Fibroblast of lung (primary cell): ENCODE measurements around the gene ZBTB39. TPM values are rescaled to one million over a fixed set of nuclear protein-coding genes. Genes with fewer than 3 reads are reported as not detected.
"Not testable (repeated sequence)": the region's sequence is repeated elsewhere in the genome, so short reads cannot be mapped to it uniquely, and the experiment has no call there.

Source experiments
- DNase-seq, 2 donors: peaks; one replicate each; pipeline versions ENCODE4 v3.0.0 to v3.0.0-alpha.2; 2010; ENCODE audit warnings: low read depth in 2 of 2
- H2AFZ ChIP-seq: 2 replicates; pipeline ENCODE4 v1.5.1; 2012; ENCODE audit warnings: low read length, control low read depth, inconsistent platforms
- H3K27ac ChIP-seq: 2 replicates; pipeline ENCODE4 v1.5.1; 2011; ENCODE audit warnings: low read length, control low read depth; ENCODE audit not compliant: insufficient read depth
- H3K27me3 ChIP-seq: 2 replicates; pipeline ENCODE4 v1.5.1; 2011; ENCODE audit warnings: mild to moderate bottlenecking, low read length; ENCODE audit not compliant: control insufficient read depth, insufficient read depth
- H3K36me3 ChIP-seq: 2 replicates; pipeline ENCODE4 v1.5.1; 2011; ENCODE audit warnings: low read length; ENCODE audit not compliant: control insufficient read depth, insufficient read depth
- H3K4me1 ChIP-seq: 2 replicates; pipeline ENCODE4 v1.5.1; 2011; ENCODE audit warnings: low read length; ENCODE audit not compliant: control insufficient read depth, insufficient read depth; ENCODE audit errors: extremely low read depth
- H3K4me2 ChIP-seq: 2 replicates; pipeline ENCODE4 v1.5.1; 2011; ENCODE audit warnings: low read length, control low read depth; ENCODE audit not compliant: insufficient read depth; ENCODE audit errors: extremely low read depth
- H3K4me3 ChIP-seq, 4 experiments: fragments of 200-600 bp in 1 of 4; sonication (generic) in 1 of 4; replicated peaks in 1 of 4; 2 replicates each; pipeline ENCODE4 v1.5.1; 2011 to 2016; ENCODE audit warnings: low read length in 4 of 4, low read depth in 3 of 4, mild to moderate bottlenecking in 3 of 4, control low read depth in 2 of 4, inconsistent platforms in 1 of 4, mixed read lengths in 1 of 4; ENCODE audit not compliant: insufficient read depth in 1 of 4; ENCODE audit errors: control extremely low read depth in 1 of 4
- H3K79me2 ChIP-seq: 2 replicates; pipeline ENCODE4 v1.5.1; 2012; ENCODE audit warnings: mild to moderate bottlenecking, low read length, inconsistent platforms; ENCODE audit not compliant: control insufficient read depth, insufficient read depth
- H3K9ac ChIP-seq: 2 replicates; pipeline ENCODE4 v1.5.1; 2011; ENCODE audit warnings: mild to moderate bottlenecking, low read length, control low read depth; ENCODE audit not compliant: insufficient read depth
- H3K9me3 ChIP-seq: 2 replicates; pipeline ENCODE4 v1.5.1; 2012; ENCODE audit warnings: low read depth, low read length; ENCODE audit not compliant: control insufficient read depth, insufficient read depth
- H4K20me1 ChIP-seq: 2 replicates; pipeline ENCODE4 v1.5.1; 2011; ENCODE audit warnings: low read length; ENCODE audit not compliant: control insufficient read depth, insufficient read depth; ENCODE audit errors: extremely low read depth
- EZH2 ChIP-seq: IDR thresholded peaks from 2 replicates; pipeline ENCODE4 v1.5.1; 2012; ENCODE audit warnings: low read length, control low read depth, mild to moderate bottlenecking; ENCODE audit errors: missing control alignments
- polyA plus RNA-seq, 2 donors: library from polyadenylated mRNA; depleted of rRNA in 1 of 2; stranded (reverse) in 1 of 2; unstranded in 1 of 2; fragments of >200 nt; gene quantifications; 2 replicates each; pipeline ENCODE4 v1.2.1, GENCODE V29; 2011 to 2012; ENCODE audit warnings: missing spikeins in 1 of 2
- total RNA-seq: library from RNA; depleted of rRNA; stranded (reverse); fragments of >200 nt; gene quantifications from 2 replicates; pipeline ENCODE4 v1.2.1, GENCODE V29; 2014
- TF ChIP-seq, protein P1 (sequence below), 2 donors: IDR thresholded peaks in 1 of 2; conservative IDR thresholded peaks in 1 of 2; 1 replicate in 1 of 2; 2 replicates in 1 of 2; pipeline ENCODE4 v1.5.1; 2011 to 2012; ENCODE audit warnings: low read length in 2 of 2, control low read depth in 1 of 2, inconsistent platforms in 1 of 2, low read depth in 1 of 2, mild to moderate bottlenecking in 1 of 2

Gene ZBTB39
- total and polyA plus RNA-seq, 2 donors (not counting 1 experiment from before 2014, with no cell fraction given) = 3.2 to 3.8 TPM

DNA sequence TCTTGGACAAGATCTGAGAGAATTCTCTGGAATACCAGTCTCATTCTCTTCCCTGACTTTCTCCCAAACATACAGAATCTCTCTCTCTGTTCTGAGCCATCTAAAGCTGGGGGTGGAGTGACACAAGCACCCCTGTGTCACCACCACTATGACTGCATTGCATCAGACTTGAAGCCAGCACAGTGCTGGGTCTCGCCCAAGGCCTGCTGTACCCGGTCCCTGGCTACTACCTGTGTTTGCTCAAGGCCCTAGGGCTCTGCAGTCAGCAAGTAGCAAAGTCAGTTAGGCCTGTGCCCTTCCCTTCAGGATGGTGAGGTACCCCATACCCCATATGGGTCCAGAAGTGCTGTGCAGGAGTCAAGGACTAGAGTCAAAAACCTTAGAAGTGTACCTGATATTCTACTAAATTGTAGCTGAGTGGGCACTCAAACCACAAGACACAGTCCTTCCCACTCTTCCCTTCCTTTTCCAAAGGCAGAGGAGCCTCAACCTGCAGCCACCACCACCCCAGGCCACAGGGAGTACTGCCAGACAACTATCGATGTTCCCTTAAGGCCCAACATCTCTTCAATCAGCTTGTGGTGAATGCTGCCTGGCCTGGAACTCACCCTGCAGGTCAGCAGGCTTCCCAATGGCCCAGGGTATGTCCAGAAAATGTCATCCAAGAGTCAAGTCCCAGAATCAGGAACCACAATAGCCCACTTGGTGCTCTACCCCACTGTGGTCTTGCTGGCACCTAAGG, 27.8 kb downstream of the ZBTB39 start:
- Histone ChIP-seq H3K9ac (no peak overlapping the region), H3K36me3 (no peaks in the 10 kb centered on the region), H2AFZ (no peak overlapping the region), H3K27ac (no peak overlapping the region), H3K4me3 (no peak overlapping the region), H3K27me3 (no peaks in the 10 kb centered on the region), H4K20me1 (no peaks in the 10 kb centered on the region), H3K9me3 (no peaks in the 10 kb centered on the region), H3K79me2 (no peaks in the 10 kb centered on the region), H3K4me2 (no peak overlapping the region), H3K4me1 (no peaks in the 10 kb centered on the region)
- DNase-seq = no peak
- TF ChIP-seq, protein P1, sequence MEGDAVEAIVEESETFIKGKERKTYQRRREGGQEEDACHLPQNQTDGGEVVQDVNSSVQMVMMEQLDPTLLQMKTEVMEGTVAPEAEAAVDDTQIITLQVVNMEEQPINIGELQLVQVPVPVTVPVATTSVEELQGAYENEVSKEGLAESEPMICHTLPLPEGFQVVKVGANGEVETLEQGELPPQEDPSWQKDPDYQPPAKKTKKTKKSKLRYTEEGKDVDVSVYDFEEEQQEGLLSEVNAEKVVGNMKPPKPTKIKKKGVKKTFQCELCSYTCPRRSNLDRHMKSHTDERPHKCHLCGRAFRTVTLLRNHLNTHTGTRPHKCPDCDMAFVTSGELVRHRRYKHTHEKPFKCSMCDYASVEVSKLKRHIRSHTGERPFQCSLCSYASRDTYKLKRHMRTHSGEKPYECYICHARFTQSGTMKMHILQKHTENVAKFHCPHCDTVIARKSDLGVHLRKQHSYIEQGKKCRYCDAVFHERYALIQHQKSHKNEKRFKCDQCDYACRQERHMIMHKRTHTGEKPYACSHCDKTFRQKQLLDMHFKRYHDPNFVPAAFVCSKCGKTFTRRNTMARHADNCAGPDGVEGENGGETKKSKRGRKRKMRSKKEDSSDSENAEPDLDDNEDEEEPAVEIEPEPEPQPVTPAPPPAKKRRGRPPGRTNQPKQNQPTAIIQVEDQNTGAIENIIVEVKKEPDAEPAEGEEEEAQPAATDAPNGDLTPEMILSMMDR (conservative IDR thresholded peaks at IDR 0.05 in 1 of 2, IDR thresholded peaks at IDR 0.05 in 1 of 2; ENCODE audit: low read depth in 1 of 2, low read length in 2 of 2) = no peak
- no peak for TF ChIP-seq EZH2

DNA sequence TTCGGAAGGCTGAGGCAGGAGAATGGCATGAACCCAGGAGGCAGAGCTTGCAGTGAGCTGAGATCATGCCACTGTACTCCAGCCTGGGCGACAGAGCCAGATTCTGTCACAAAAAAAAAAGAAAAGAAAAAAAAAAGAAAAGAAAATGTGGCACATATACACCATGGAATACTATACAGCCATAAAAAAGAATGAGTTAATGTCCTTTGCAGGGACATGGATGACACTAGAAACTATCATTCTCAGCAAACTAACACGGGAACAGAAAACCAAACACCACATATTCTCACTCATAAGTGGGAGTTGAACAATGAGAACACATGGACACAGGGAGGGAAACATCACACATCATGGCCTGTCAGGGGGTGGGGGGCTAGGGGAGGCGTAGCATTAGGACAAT, 29.0 kb downstream of the ZBTB39 start:
- H2AFZ ChIP-seq, H3K9me3 ChIP-seq, H3K9ac ChIP-seq, H3K79me2 ChIP-seq, H3K4me2 ChIP-seq, H3K27ac ChIP-seq, H3K27me3 ChIP-seq, H3K4me1 ChIP-seq, H3K36me3 ChIP-seq, H3K4me3 ChIP-seq, H4K20me1 ChIP-seq, DNase-seq: not testable (repeated sequence)

DNA sequence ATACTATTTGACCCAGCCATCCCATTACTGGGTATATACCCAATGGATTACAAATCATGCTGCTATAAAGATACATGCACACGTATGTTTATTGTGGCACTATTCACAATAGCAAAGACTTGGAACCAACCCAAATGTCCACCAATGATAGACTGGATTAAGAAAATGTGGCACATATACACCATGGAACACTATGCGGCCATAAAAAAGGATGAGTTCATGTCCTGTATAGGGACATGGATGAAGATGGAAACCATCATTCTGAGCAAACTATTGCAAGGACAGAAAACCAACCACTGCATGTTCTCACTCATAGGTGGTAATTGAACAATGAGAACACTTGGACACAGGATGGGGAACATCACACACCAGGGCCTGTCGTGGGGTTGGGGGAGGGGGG, 32.1 kb downstream of the ZBTB39 start:
- not testable (repeated sequence) for DNase-seq, H3K36me3 ChIP-seq, H3K9me3 ChIP-seq, H4K20me1 ChIP-seq, H3K4me3 ChIP-seq, H3K4me1 ChIP-seq, H3K79me2 ChIP-seq, H3K27me3 ChIP-seq, H3K27ac ChIP-seq, H3K4me2 ChIP-seq, H2AFZ ChIP-seq, H3K9ac ChIP-seq

DNA sequence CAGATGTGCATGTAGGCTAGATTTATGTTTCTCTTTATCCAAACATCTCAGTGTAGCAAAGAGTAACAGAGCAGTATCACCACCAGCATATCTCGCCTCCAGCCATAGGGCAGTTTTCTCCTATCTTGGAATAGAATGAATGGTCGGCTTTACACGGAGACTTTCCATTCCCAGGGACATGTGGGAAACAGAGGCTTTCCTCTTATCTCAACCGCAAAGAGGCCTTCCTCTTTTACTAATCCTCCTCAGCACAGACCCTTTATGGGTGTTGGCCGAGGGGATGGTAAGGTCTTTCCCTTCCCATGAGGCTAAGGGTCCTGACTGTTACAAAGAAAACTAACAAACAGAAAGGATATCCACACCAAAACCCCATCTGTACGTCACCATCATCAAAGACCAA, 37.4 kb downstream of the ZBTB39 start:
- not testable (repeated sequence) for H3K27ac ChIP-seq, H3K4me3 ChIP-seq, DNase-seq, H4K20me1 ChIP-seq, H3K4me1 ChIP-seq, H3K9me3 ChIP-seq, H2AFZ ChIP-seq, H3K9ac ChIP-seq, H3K36me3 ChIP-seq, H3K79me2 ChIP-seq, H3K27me3 ChIP-seq, H3K4me2 ChIP-seq

DNA sequence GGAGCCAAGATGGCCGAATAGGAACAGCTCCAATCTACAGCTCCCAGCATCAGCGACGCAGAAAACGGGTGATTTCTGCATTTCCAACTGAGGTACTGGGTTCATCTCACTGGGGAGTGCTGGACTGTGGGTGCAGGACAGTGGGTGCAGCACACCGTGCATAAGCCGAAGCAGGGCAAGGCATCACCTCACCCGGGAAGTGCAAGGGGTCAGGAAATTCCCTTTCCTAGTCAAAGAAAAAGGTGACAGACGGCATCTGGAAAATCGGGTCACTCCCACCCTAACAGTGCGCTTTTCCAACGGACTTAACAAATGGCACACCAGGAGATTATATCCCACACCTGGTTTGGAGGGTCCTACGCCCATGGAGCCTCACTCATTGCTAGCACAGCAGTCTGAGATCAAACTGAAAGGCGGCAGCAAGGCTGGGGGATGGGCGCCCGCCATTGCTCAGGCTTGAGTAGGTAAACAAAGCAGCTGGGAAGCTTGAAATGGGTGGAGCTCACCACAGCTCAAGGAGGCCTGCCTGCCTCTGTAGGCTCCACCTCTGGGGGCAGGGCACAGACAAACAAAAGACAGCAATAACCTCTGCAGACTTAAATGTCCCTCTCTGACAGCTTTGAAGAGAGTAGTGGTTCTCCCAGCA, 40.2 kb downstream of the ZBTB39 start:
- H3K79me2 ChIP-seq, H3K4me2 ChIP-seq, H3K27me3 ChIP-seq, H3K9ac ChIP-seq, H3K27ac ChIP-seq, H2AFZ ChIP-seq, H3K9me3 ChIP-seq, DNase-seq, H3K36me3 ChIP-seq, H3K4me1 ChIP-seq, H3K4me3 ChIP-seq, H4K20me1 ChIP-seq: not testable (repeated sequence)

DNA sequence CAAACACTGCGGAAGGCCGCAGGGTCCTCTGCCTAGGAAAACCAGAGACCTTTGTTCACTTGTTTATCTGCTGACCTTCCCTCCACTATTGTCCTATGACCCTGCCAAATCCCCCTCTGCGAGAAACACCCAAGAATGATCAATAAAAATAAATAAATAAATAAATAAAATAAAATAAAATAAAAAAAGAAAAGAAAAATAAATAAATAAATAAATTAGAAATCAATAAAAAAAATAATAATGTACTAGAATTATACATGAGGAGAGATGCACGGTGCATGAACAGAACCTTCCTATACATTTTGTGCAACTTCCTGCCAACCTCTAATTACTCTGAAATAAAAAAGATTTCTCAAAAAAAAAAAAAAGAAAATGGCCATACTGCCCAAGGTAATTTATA, 41.2 kb downstream of the ZBTB39 start:
- DNase-seq, H3K27ac ChIP-seq, H3K27me3 ChIP-seq, H3K9me3 ChIP-seq, H3K4me1 ChIP-seq, H3K4me3 ChIP-seq, H3K36me3 ChIP-seq, H3K4me2 ChIP-seq, H4K20me1 ChIP-seq, H3K79me2 ChIP-seq, H2AFZ ChIP-seq, H3K9ac ChIP-seq: not testable (repeated sequence)
